Neural cell (in vitro differentiated cells): ENCODE measurements around the gene IL6ST.

Experiments used
- MXI1 ChIP-seq: fragments of 450-650 bp; conservative IDR thresholded peaks from 2 replicates; pipeline ENCODE4 v1.6.1; 2014; ENCODE audit warnings: antibody characterized with exemption, mild to moderate bottlenecking; ENCODE audit not compliant: poor library complexity, severe bottlenecking
- TAF1 ChIP-seq: IDR thresholded peaks from 2 replicates; pipeline ENCODE4 v1.6.1; 2012; ENCODE audit warnings: low read depth

- TF ChIP-seq MXI1 = no peak
- no peak for TF ChIP-seq TAF1
Measured at GRCh38 chr5:56006600-56006999, 11.8 kb upstream of the IL6ST start.
